ENCODE measurements around the gene ALG14.

DNA sequence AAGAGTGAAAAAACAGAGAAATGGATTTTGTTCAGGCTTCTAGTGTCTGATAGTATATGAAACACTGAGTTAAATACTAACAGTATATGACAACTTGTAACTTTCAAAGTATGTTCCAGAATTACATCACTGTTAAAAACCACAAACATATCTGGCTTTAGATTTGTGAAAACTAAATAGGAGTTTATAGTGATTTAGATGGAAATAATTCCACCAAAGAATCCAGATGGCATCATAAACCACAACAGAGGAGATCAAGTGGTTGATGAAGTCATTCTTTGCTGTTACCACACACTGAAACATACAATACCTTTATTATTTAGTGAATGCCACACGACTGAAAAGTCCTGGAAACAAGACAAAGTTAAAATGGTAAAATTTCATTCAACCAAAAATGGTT lies 37.2 kb downstream of the ALG14 start:
- TF ChIP-seq, protein P1, sequence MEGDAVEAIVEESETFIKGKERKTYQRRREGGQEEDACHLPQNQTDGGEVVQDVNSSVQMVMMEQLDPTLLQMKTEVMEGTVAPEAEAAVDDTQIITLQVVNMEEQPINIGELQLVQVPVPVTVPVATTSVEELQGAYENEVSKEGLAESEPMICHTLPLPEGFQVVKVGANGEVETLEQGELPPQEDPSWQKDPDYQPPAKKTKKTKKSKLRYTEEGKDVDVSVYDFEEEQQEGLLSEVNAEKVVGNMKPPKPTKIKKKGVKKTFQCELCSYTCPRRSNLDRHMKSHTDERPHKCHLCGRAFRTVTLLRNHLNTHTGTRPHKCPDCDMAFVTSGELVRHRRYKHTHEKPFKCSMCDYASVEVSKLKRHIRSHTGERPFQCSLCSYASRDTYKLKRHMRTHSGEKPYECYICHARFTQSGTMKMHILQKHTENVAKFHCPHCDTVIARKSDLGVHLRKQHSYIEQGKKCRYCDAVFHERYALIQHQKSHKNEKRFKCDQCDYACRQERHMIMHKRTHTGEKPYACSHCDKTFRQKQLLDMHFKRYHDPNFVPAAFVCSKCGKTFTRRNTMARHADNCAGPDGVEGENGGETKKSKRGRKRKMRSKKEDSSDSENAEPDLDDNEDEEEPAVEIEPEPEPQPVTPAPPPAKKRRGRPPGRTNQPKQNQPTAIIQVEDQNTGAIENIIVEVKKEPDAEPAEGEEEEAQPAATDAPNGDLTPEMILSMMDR (IDR thresholded peaks at IDR 0.05): no peak
- TF ChIP-seq POLR2AphosphoS5 (IDR thresholded peaks at IDR 0.05) (no peak), POLR2A (IDR thresholded peaks at IDR 0.05) (no peak)
